HG03108 (cell line): Measurements from ENCODE around the gene ABCG8.

ENCODE experiments used
- ATAC-seq: cut with Tn5 transposase; IDR thresholded peaks from one replicate; pipeline ENCODE4 v1.9.1; 2021; ENCODE audit warnings: moderate library complexity; ENCODE audit not compliant: unreplicated experiment

The ABCG8 gene

GRCh38 chr2:43825841-43826240 is 12.9 kb upstream of the ABCG8 start:
- ATAC-seq, result no peak

- ATAC-seq, result no peak
Observed at GRCh38 chr2:43826305-43827250, 12.2 kb upstream of the ABCG8 start.

- ATAC-seq, result no peak
Observed at GRCh38 chr2:43831543-43832294, 7.1 kb upstream of the ABCG8 start.

- ATAC-seq, result no peak
Observed at GRCh38 chr2:43832457-43832856, 6.3 kb upstream of the ABCG8 start.

- no peak for ATAC-seq
Observed at GRCh38 chr2:43837033-43837432, 1.7 kb upstream of the ABCG8 start.

GRCh38 chr2:43837831-43838559 is 776 bp upstream of the ABCG8 start:
- ATAC-seq, result no peak

- no peak for ATAC-seq
Observed at GRCh38 chr2:43839776-43840564, 1.2 kb downstream of the ABCG8 start.

GRCh38 chr2:43840965-43841364 is 2.2 kb downstream of the ABCG8 start:
- ATAC-seq, result no peak

GRCh38 chr2:43841949-43842865 is 3.4 kb downstream of the ABCG8 start:
- ATAC-seq, result no peak

GRCh38 chr2:43842866-43843226 is 4.1 kb downstream of the ABCG8 start:
- no peak for ATAC-seq

- ATAC-seq, result no peak
Observed at GRCh38 chr2:43845181-43845580, 6.4 kb downstream of the ABCG8 start.

- no peak for ATAC-seq
Observed at GRCh38 chr2:43846140-43846793, 7.5 kb downstream of the ABCG8 start.

- no peak for ATAC-seq
Observed at GRCh38 chr2:43848214-43848613, 9.4 kb downstream of the ABCG8 start.

- ATAC-seq, result no peak
Observed at GRCh38 chr2:43851011-43851980, 12.5 kb downstream of the ABCG8 start.

- ATAC-seq, result no peak
Observed at GRCh38 chr2:43852196-43852730, 13.5 kb downstream of the ABCG8 start.

- ATAC-seq, result no peak
Observed at GRCh38 chr2:43853141-43854081, 14.6 kb downstream of the ABCG8 start.

GRCh38 chr2:43854671-43855070 is 15.9 kb downstream of the ABCG8 start:
- ATAC-seq, result no peak
